Stomach (tissue), 9 donors: ENCODE results near the gene ARAF. TPM values are rescaled to one million over a fixed set of nuclear protein-coding genes. Genes with fewer than 3 reads are reported as not detected.

Experiments used
- DNase-seq, 2 donors: peaks; one replicate each; pipeline versions ENCODE4 v3.0.0 to v3.0.0-alpha.2; 2013 to 2019
- H3K27ac ChIP-seq, 5 donors: fragments of 200-600 bp in 4 of 5; sonication (generic) in 4 of 5; one replicate each; pipeline ENCODE4 v1.5.1; 2013 to 2019; ENCODE audit warnings: mild to moderate bottlenecking in 1 of 5, moderate library complexity in 1 of 5
- H3K27me3 ChIP-seq, 3 donors: fragments of 200-600 bp; sonication (generic); one replicate each; pipeline ENCODE4 v1.5.1; 2017 to 2019; ENCODE audit warnings: mixed run types in 1 of 3
- H3K36me3 ChIP-seq, 4 donors: fragments of 200-600 bp; sonication (generic); 1 replicate in 3 of 4; 2 replicates in 1 of 4; pipeline ENCODE4 v1.5.1; 2016 to 2019
- H3K4me1 ChIP-seq, 4 donors: fragments of 200-600 bp; sonication (generic); one replicate each; pipeline ENCODE4 v1.5.1; 2016 to 2019
- H3K4me3 ChIP-seq, 4 donors: fragments of 200-600 bp; sonication (generic) in 3 of 4; one replicate each; pipeline ENCODE4 v1.5.1; 2016 to 2019; ENCODE audit warnings: mild to moderate bottlenecking in 1 of 4
- H3K9me3 ChIP-seq, 4 donors: fragments of 200-600 bp; sonication (generic); one replicate each; pipeline ENCODE4 v1.5.1; 2016 to 2019
- CTCF ChIP-seq, 7 experiments: fragments of 450-650 bp in 4 of 7; fragments of 200-600 bp in 3 of 7; sonication (generic) in 3 of 7; IDR thresholded peaks; one replicate each; pipeline ENCODE4 v1.5.1; 2016 to 2019; ENCODE audit warnings: antibody characterized with exemption in 7 of 7, control low read depth in 2 of 7, mild to moderate bottlenecking in 1 of 7
- EP300 ChIP-seq: sonication (generic); formaldehyde crosslinking; IDR thresholded peaks from one replicate; pipeline ENCODE4 v1.6.1; 2017; ENCODE audit warnings: antibody characterized with exemption
- POLR2A ChIP-seq, 4 donors: fragments of 450-650 bp; IDR thresholded peaks; one replicate each; pipeline ENCODE4 v1.6.1; 2016; ENCODE audit warnings: antibody characterized with exemption in 4 of 4, control low read depth in 2 of 4, mild to moderate bottlenecking in 1 of 4, moderate library complexity in 1 of 4
- POLR2AphosphoS5 ChIP-seq, 3 donors: sonication (generic); formaldehyde crosslinking; IDR thresholded peaks; one replicate each; pipeline ENCODE4 v1.6.1; 2016; ENCODE audit warnings: antibody characterized with exemption in 3 of 3
- WGBS, 5 donors: extraction: QIAGEN DNeasy Blood & Tissue Kit in 3 of 5; methylation state at CpG; one replicate each; pipeline versions ENCODE4 v1.1.5 to v1.1.7; 2013 to 2018; 5-methylcytosine and 5-hydroxymethylcytosine counted together
- intact Hi-C: fragments of 100-400 bp; cut with DNase I; formaldehyde crosslinking; loops from one replicate; pipeline ENCODE4 v1.15.1; 2023; ENCODE audit warnings: low total_unique reads
- polyA plus RNA-seq, 3 donors: library from polyadenylated mRNA; stranded (reverse); fragments of 200-250 nt; gene quantifications; one replicate each; pipeline ENCODE4 v1.2.3, GENCODE V29; 2013
- total RNA-seq, 5 donors: library from RNA; depleted of rRNA; stranded (reverse); fragments of >200 nt; gene quantifications; one replicate each; pipeline versions ENCODE4 v1.1.0 to v1.2.3, GENCODE V29; 2014 to 2016
- donor health status: healthy with polysubstance abuse.
- donor health status: Bipolar disorder and iron deficiency.
- donor health status: healthy.

ARAF gene
- total and polyA plus RNA-seq, 8 donors, result 19.6 to 142 (median 48.8) TPM

DNA sequence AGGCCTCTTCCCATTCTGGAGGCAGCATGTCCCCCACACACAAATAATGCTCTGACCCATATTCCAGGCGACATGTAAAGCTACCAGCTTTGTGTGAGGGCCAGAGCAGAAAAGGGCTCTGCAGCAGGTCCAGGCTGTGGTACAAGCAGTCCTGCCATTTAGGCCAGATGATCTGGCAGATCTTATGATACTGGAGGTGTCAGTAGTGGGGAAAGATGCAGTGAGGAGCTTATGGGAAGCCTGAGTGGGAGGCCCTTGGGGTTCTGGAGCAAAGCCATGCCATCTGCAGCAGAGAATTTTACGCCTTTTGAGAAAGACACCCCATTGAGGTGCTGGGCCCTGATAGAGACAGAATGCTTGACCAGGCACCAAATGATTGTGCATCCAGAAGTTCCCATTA lies 50.9 kb downstream of the ARAF start:
- Histone ChIP-seq H3K4me3 (no peak overlapping the region), H3K27ac (no peak overlapping the region), H3K27me3 (peaks cover 0 to 6% (median 0%) of the 10 kb centered on the region in 3 donors), H3K4me1 (no peaks in the 10 kb centered on the region), H3K9me3 (peaks cover 0 to 9% (median 0%) of the 10 kb centered on the region in 4 donors), H3K36me3 (no peaks in the 10 kb centered on the region)
- no peak for TF ChIP-seq POLR2A (IDR thresholded peaks at IDR 0.05)
- TF ChIP-seq POLR2AphosphoS5 (IDR thresholded peaks at IDR 0.05), result no peak
- no peak for TF ChIP-seq CTCF (IDR thresholded peaks at IDR 0.05)
- 67 to 90% (median 84%) methylated on average over 2 of the region's 2 CpGs for WGBS, 5 donors
- intact Hi-C loops, result no loop called here
- DNase-seq, result no peak

DNA sequence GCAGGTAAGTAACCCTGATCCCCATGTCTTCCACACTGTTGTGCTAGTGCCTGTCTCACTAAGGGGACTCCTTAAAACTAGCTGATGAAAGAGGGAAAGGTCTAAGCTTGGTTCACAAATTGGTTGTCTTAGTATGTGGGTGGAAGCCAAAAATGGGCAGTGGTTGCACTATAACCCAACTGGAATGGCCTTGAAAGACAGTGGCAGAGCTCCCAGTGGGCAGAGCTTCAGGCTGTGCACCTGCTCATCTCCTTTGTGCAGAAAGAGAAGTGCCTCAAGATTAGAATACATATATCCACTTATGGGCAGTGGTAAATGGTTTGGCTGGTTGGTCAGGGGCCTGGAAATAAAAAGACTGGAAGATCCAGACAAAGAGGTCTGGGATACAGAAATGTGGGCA lies 51.4 kb downstream of the ARAF start:
- H3K9me3 ChIP-seq, result peaks cover 0 to 9% (median 0%) of the 10 kb centered on the region in 4 donors
- intact Hi-C loops, result no loop called here
- no peaks in the 10 kb centered on the region for H3K4me1 ChIP-seq
- H3K4me3 ChIP-seq, result no peak overlapping the region
- TF ChIP-seq POLR2AphosphoS5 (IDR thresholded peaks at IDR 0.05), result no peak
- TF ChIP-seq CTCF (IDR thresholded peaks at IDR 0.05), result no peak
- TF ChIP-seq EP300, result no peak
- no peak for TF ChIP-seq POLR2A (IDR thresholded peaks at IDR 0.05)
- H3K36me3 ChIP-seq, result no peaks in the 10 kb centered on the region
- DNase-seq, result no peak
- no peak overlapping the region for H3K27ac ChIP-seq
- H3K27me3 ChIP-seq, result peaks cover 0 to 6% (median 0%) of the 10 kb centered on the region in 3 donors

DNA sequence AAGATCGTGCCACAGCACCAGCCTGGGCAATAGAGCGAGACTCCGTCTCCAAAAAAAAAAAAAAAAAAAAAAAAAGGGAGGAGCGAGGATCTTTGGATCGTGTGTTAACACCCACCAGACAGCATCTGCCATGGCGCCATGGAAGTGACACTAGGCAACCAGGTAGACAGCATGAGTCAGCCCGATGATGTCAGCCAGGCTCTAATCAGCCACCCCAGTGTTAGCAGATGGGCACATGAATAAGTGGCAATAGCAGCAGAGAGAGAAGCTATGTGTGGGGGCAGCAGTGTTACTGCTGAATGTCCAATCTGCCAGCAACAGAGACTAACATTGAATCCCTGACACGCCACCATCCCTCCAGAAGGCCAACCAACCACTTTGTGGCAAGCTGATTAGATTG lies 52.1 kb downstream of the ARAF start:
- intact Hi-C loops, result no loop called here
- TF ChIP-seq EP300 (no peak), POLR2A (IDR thresholded peaks at IDR 0.05) (no peak), CTCF (IDR thresholded peaks at IDR 0.05) (no peak), POLR2AphosphoS5 (IDR thresholded peaks at IDR 0.05) (no peak)
- no peaks in the 10 kb centered on the region for H3K4me1 ChIP-seq
- H3K27ac ChIP-seq, result no peak overlapping the region
- 75 to 93% (median 90%) methylated on average over 5 to 8 of the region's 8 CpGs for WGBS, 5 donors
- DNase-seq, result no peak
- H3K36me3 ChIP-seq, result no peaks in the 10 kb centered on the region
- H3K27me3 ChIP-seq, result peaks cover 0 to 6% (median 0%) of the 10 kb centered on the region in 3 donors
- no peak overlapping the region for H3K4me3 ChIP-seq
- peaks cover 0 to 9% (median 0%) of the 10 kb centered on the region in 4 donors for H3K9me3 ChIP-seq

GRCh38 chrX:47614618-47615017 lies 53.6 kb downstream of the ARAF start:
- TF ChIP-seq POLR2A (IDR thresholded peaks at IDR 0.05), result no peak
- no peak for TF ChIP-seq POLR2AphosphoS5 (IDR thresholded peaks at IDR 0.05)
- no peak for TF ChIP-seq CTCF (IDR thresholded peaks at IDR 0.05)
- no peak for TF ChIP-seq EP300
- no peak for DNase-seq
- Histone ChIP-seq H3K4me3 (no peak overlapping the region), H3K36me3 (no peaks in the 10 kb centered on the region), H3K9me3 (peaks cover 0 to 7% (median 0%) of the 10 kb centered on the region in 4 donors), H3K4me1 (peaks cover 0 to 6% (median 5%) of the 10 kb centered on the region in 4 donors), H3K27me3 (peaks cover 0 to 10% (median 10%) of the 10 kb centered on the region in 3 donors), H3K27ac (no peak overlapping the region)
- 68 to 87% (median 79%) methylated on average over 4 to 5 of the region's 5 CpGs for WGBS, 5 donors
- intact Hi-C loops, result no loop called here
